Measurements from ENCODE around the gene RIIAD1.
A peak's percentile ranks its signal among the peaks of the same experiment; 100 is the strongest.

Gene RIIAD1

GRCh38 chr1:151773702-151774101, 52.4 kb downstream of the RIIAD1 start:
- peak in 34 of 42 donors; percentile 7 to 86 (median 45) for DNase-seq
- intact Hi-C loops (cut with DNase I) = no loop called here

- intact Hi-C loops (cut with DNase I) = no loop called here
- DNase-seq = no peak
These were observed 53.1 kb downstream of the RIIAD1 start for GRCh38 chr1:151774256-151774922.

- intact Hi-C loops (cut with DNase I) = no loop called here
- no peak for DNase-seq
These were observed 54.8 kb downstream of the RIIAD1 start for GRCh38 chr1:151775894-151776664.

GRCh38 chr1:151776665-151777062, 55.3 kb downstream of the RIIAD1 start:
- DNase-seq = no peak
- intact Hi-C loops (cut with DNase I) = no loop called here

GRCh38 chr1:151777317-151777716, 56.0 kb downstream of the RIIAD1 start:
- DNase-seq = no peak
- intact Hi-C loops (cut with DNase I) = no loop called here

Data from head of caudate nucleus (tissue), 42 donors.